Tibial artery (tissue), 4 donors: ENCODE results near the gene TMBIM6.
"Not testable (repeated sequence)": the region's sequence is repeated elsewhere in the genome, so short reads cannot be mapped to it uniquely, and the experiment has no call there.

Source experiments
- DNase-seq, 2 donors: peaks; one replicate each; pipeline ENCODE4 v3.0.0-alpha.2; 2019
- H3K27ac ChIP-seq, 2 donors: fragments of 200-600 bp; sonication (generic) in 1 of 2; 1 replicate in 1 of 2; 2 replicates in 1 of 2; pipeline ENCODE4 v1.5.1; 2018 to 2019; ENCODE audit warnings: mild to moderate bottlenecking in 1 of 2
- H3K27me3 ChIP-seq, 2 donors: fragments of 200-600 bp; sonication (generic) in 1 of 2; one replicate each; pipeline versions ENCODE4 v1.5.1 to v1.6.0; 2016 to 2019
- H3K36me3 ChIP-seq, 3 donors: fragments of 200-600 bp; sonication (generic) in 2 of 3; one replicate each; pipeline ENCODE4 v1.5.1; 2016 to 2019; ENCODE audit warnings: mild to moderate bottlenecking in 2 of 3
- H3K4me1 ChIP-seq, 4 donors: fragments of 200-600 bp; sonication (generic) in 2 of 4; 1 replicate in 3 of 4; 2 replicates in 1 of 4; pipeline ENCODE4 v1.5.1; 2016 to 2019
- H3K4me3 ChIP-seq, 2 donors: fragments of 200-600 bp; sonication (generic) in 1 of 2; 1 replicate in 1 of 2; 2 replicates in 1 of 2; pipeline ENCODE4 v1.5.1; 2018 to 2019; ENCODE audit warnings: mild to moderate bottlenecking in 2 of 2
- H3K9me3 ChIP-seq, 3 donors: fragments of 200-600 bp; sonication (generic) in 1 of 3; one replicate each; pipeline ENCODE4 v1.5.1; 2016 to 2019
- intact Hi-C: fragments of 100-400 bp; cut with DNase I; formaldehyde crosslinking; loops from one replicate; pipeline ENCODE4 v1.15.0; 2023; ENCODE audit warnings: low total_unique reads
- TF ChIP-seq, protein P1 (sequence below), 2 experiments: fragments of 200-600 bp in 1 of 2; fragments of 450-650 bp in 1 of 2; IDR thresholded peaks; one replicate each; pipeline ENCODE4 v1.5.1; 2017 to 2019; ENCODE audit warnings: antibody characterized with exemption in 2 of 2, mild to moderate bottlenecking in 1 of 2, moderate library complexity in 1 of 2

Gene TMBIM6

DNA sequence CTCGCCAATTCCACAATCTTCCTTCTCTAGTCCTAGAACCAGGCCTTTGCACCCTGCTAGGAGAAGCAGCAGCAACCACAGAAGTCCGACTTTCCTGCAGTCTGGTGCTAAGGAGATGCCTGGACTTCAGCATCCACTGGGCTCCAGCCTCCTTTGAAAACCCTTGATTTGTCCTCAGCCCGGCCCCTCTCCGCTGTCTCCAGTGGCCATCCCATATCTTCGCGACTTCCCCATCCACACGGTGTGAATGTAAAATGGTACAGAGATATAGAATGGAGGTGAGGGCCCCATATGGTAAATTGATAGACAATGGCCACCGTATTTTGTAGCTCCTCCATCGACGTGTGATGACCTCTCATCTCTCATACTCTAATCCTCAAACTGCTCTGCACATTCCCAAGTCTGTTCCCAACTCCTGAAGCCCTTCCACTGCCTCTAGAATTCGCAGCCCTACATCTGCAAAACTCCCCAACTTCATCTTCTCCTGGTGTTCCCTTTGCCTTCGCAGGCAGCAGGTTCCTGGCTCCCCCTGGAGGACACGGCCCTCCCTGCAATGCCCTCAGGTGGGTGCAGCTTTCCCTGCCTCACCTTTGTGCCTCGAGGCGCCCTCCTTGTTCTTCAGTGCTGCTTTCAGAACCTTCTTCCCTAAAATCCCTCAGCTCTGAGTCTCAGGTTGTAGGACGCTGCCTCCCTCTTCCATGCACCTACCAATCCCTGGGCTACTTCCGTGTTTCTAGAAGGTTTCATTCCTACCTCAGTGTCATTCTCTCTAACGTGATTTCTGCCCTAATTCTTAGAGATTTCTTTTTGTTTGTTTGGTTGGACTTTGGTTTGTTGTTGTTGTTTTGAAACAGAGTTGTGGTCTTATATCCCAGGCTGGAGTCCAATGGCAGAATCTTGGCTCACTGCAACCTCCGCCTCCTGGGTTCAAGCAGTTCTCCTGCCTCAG lies 36.7 kb downstream of the TMBIM6 start:
- H3K4me1 ChIP-seq, result peaks cover 0 to 7% (median 0%) of the 10 kb centered on the region in 4 donors
- intact Hi-C loops, result loop anchor here (5.0 kb wide), 1 partner anchor 89 kb away; no protein-coding TSS in a partner anchor
- TF ChIP-seq, protein P1, sequence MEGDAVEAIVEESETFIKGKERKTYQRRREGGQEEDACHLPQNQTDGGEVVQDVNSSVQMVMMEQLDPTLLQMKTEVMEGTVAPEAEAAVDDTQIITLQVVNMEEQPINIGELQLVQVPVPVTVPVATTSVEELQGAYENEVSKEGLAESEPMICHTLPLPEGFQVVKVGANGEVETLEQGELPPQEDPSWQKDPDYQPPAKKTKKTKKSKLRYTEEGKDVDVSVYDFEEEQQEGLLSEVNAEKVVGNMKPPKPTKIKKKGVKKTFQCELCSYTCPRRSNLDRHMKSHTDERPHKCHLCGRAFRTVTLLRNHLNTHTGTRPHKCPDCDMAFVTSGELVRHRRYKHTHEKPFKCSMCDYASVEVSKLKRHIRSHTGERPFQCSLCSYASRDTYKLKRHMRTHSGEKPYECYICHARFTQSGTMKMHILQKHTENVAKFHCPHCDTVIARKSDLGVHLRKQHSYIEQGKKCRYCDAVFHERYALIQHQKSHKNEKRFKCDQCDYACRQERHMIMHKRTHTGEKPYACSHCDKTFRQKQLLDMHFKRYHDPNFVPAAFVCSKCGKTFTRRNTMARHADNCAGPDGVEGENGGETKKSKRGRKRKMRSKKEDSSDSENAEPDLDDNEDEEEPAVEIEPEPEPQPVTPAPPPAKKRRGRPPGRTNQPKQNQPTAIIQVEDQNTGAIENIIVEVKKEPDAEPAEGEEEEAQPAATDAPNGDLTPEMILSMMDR (IDR thresholded peaks at IDR 0.05), result peak; percentile 61 to 66
- peaks cover 0 to 14% of the 10 kb centered on the region in 2 donors for H3K27me3 ChIP-seq
- H3K27ac ChIP-seq, result no peak overlapping the region
- H3K4me3 ChIP-seq, result no peak overlapping the region
- no peaks in the 10 kb centered on the region for H3K9me3 ChIP-seq
- no peaks in the 10 kb centered on the region for H3K36me3 ChIP-seq
- DNase-seq, result no peak

DNA sequence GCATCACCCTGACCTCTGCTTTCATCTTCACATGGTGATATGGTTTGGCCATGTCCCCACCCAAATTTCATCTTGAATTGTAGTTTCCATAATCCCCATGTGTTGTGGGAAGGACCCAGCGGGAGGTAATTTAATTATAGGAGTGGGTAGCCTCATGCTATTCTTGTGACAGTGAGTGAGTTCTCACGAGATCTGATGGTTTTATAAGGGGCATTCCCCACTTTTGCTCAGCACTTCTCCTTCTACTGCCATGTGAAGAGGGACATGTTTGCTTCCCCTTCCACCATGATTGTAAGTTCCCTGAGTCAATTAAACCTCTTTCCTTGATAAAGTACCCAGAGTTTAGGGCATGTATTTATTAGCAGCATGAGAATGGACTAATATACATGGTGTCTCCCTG lies 38.2 kb downstream of the TMBIM6 start:
- H3K4me3 ChIP-seq, result no peak overlapping the region
- no peaks in the 10 kb centered on the region for H3K36me3 ChIP-seq
- no peak overlapping the region for H3K27ac ChIP-seq
- DNase-seq, result no peak
- no peaks in the 10 kb centered on the region for H3K9me3 ChIP-seq
- H3K27me3 ChIP-seq, result peaks cover 0 to 14% of the 10 kb centered on the region in 2 donors
- intact Hi-C loops, result loop anchor here (5.0 kb wide), 1 partner anchor 88 kb away; no protein-coding TSS in a partner anchor
- H3K4me1 ChIP-seq, result peaks cover 0 to 17% (median 10%) of the 10 kb centered on the region in 4 donors
- TF ChIP-seq, protein P1 (IDR thresholded peaks at IDR 0.05), result no peak

DNA sequence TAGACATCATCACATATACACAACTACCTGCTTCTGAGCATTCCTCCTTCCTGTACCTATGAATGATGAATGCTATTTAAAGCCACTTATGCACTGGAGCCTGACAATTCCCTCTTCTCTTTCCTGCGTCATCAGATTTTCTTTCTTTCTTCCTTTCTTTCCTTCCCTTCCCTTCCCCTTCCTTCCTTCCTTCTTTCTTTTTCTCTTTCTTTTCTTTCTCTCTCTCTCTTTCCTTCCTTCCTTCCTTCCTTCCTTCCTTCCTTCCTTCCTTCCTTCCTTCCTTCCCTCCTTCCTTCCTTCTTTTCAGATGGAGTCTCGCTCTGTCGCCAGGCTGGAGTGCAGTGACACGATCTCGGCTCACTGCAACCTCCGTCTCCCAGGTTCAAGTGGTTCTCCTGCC lies 39.6 kb downstream of the TMBIM6 start:
- H3K9me3 ChIP-seq, H3K27ac ChIP-seq, DNase-seq, H3K36me3 ChIP-seq, intact Hi-C loops, H3K4me3 ChIP-seq: not testable (repeated sequence)
- peaks cover 0 to 18% (median 11%) of the 10 kb centered on the region in 4 donors for H3K4me1 ChIP-seq
- peaks cover 0 to 11% of the 10 kb centered on the region in 2 donors for H3K27me3 ChIP-seq

DNA sequence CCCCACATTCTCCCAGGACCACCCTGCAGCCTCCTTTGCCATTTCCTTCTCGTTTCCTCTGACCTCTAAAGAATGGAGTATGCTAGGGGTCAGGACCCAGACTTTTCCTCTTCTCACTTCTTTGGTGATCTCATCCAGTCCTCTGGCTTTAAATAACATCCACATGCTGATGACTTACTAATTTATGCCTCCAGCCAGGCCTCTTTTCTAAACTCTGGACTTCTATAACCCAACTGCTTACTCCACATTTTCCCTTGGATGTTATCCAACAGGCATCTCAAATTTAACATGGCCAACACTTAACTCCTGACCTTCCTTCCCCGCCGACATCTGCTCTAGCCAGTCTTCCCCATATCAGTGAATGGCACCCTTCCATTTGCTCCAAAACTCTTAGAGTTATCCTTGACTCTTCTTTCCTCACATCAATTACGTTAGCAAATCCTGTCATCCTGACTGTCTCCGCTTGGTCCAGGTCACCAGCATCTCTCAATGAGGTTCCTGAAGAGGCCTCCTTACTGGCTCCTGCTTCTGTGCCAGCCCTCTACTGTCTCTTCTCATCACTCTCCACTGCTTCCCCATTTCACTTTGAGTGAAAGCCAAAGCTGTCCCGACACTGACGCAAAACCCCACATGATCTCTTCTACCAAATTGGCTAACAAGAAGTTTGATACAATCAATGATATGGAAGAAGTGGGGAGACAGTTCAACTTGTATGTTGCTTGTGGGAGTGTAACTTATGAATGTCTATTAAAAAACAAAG lies 42.7 kb downstream of the TMBIM6 start:
- H3K4me3 ChIP-seq, result no peak overlapping the region
- intact Hi-C loops, result no loop called here
- TF ChIP-seq, protein P1 (IDR thresholded peaks at IDR 0.05), result no peak
- no peaks in the 10 kb centered on the region for H3K27me3 ChIP-seq
- no peak overlapping the region for H3K27ac ChIP-seq
- H3K9me3 ChIP-seq, result peaks cover 0 to 3% (median 0%) of the 10 kb centered on the region in 3 donors
- DNase-seq, result no peak
- H3K36me3 ChIP-seq, result no peaks in the 10 kb centered on the region
- H3K4me1 ChIP-seq, result peaks cover 0 to 18% (median 8%) of the 10 kb centered on the region in 4 donors

DNA sequence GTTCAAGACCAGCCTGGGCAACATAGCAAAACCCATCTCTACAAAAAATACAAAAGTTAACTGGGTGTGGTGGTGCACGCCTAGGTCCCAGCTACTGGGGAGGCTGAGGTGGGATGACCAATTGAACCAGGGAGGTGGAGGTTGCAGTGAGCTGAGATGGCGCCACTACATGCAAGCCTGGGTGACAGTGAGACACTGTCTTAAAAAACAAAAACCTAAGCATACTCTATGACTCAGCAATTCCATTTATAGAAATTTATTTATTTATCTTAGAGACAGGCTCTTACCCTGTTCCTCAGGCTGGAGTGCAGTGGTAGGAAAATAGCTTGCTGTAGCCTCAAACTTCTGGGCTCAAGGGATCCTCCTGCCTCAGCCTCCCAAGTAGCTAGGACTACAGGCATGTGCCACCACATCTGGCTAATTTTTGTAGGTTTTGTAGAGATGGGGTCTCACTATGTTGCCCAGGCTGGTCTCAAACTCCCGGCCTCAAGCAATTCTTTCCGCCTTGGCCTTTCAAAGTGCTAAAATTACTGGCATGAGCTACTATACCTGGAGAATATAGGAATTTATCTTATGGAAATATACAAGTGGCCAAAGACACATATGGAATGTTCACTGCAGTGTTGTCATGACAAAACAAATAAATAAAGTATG lies 43.5 kb downstream of the TMBIM6 start:
- H3K4me3 ChIP-seq, result no peak overlapping the region
- H3K27me3 ChIP-seq, result no peaks in the 10 kb centered on the region
- DNase-seq, result no peak
- peaks cover 0 to 18% (median 8%) of the 10 kb centered on the region in 4 donors for H3K4me1 ChIP-seq
- TF ChIP-seq, protein P1 (IDR thresholded peaks at IDR 0.05), result no peak
- H3K27ac ChIP-seq, result no peak overlapping the region
- intact Hi-C loops, result no loop called here
- H3K9me3 ChIP-seq, result peaks cover 0 to 3% (median 0%) of the 10 kb centered on the region in 3 donors
- H3K36me3 ChIP-seq, result peaks cover 0 to 1% (median 1%) of the 10 kb centered on the region in 3 donors
